Umbilical cord (tissue), 2 donors: Measurements from ENCODE around the gene RAB33A. TPM values are rescaled to one million over a fixed set of nuclear protein-coding genes. Genes with fewer than 3 reads are reported as not detected.
A peak's percentile ranks its signal among the peaks of the same experiment; 100 is the strongest.
"Not testable (repeated sequence)": the region's sequence is repeated elsewhere in the genome, so short reads cannot be mapped to it uniquely, and the experiment has no call there.

Experiments used
- DNase-seq: peaks from one replicate; pipeline ENCODE4 v3.0.0-alpha.2; 2015; ENCODE audit warnings: low spot score
- total RNA-seq: library from RNA; depleted of rRNA; stranded (reverse); fragments of >200 nt; gene quantifications from one replicate; pipeline ENCODE4 v1.2.3, GENCODE V29; 2014; ENCODE audit warnings: low replicate concordance; ENCODE audit not compliant: insufficient read depth

RAB33A gene
- total RNA-seq, 1 donor from 2014 or later: 18.8 TPM

DNA sequence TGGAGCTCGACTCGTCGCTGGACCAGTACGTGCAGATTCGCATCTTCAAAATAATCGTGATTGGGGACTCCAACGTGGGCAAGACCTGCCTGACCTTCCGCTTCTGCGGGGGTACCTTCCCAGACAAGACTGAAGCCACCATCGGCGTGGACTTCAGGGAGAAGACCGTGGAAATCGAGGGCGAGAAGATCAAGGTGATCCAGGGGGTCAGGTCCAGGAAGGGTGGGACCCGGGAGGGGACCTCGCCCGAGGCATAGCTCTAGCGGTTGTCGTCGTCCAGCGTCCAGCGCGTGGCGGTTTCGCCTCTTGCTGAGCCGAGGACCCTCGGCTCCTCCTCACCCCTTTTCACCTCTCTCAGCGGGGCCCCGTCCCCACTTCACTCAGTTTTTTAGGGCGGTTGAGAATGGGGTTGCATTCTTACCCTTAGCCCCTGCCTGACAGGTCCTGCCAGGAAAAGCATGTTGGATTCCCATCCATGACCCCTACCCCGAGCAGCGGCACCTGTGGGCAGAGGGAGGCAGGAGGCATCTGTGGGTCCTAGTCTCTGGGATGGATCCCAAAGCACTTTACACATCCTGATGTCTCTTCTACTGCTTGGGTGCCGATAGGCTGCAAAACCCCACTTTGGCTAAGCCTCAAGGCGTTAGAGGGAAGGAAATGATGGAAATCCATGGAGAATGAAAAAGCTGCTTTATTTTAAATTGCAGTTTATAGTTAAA, 524 bp downstream of the RAB33A start:
- no peak for DNase-seq

DNA sequence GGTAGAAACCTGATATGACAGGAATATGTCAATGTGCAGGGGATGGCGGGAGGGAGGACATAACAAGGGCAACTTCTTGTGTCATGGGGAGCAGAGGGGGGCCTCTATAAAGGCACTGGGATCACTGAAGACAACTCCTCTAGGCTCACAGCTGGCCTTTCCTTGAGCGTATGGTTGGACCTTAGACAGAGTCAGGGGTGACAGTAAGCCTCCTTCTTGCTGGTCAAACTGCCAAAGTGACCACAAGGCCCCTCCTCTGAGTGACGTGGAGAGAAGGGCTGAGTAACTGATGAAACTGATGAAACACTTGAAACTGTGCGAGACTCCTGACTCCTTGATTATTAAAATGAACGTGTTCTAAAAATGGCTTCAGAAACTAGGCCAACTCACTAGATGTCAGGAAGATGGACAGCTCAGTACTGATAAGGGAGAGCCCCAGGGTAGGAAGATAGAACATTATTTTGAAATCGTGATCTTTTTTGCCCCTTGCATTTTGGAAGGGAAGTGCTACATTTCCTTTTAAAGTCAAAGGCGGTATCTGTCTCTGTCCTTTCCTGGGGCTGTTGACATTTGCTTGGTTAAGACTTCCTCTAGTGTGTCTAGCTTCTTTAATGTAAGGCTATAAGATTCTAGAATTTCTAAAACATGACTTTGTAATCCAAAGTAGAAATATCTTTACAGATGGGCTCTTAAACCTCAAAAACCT, 1.6 kb downstream of the RAB33A start:
- peak; percentile 75 for DNase-seq

DNA sequence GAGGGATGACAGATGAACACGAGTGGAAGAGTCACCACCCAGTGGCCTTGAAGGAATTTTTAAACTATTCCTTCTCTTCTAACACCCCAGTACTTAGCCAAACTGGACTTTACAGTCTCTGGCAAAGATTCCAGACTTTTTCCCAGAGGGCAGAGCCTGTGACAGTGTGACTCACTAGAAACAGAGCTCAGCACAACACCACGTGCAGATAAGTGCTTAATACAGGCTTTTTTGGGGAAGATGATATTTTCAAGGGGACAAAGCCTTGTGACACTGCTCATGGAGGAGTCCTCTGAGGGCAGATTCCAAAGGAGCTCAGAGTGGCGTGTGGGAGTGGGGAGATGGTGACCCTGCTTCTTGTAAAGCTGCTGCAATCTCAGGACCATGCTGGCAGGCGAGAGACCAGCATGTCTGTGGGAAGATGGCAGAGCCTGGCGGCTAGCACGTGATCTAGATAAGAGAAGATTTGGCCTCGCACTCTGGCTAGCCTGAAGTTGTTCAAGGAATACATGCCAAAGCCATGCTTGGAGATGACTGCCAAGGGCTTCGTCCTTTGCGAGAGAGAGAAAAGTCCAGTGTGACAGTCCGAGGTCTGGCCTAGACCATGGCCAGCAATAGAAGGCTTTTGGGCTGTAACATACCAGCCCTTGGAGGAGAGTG, 2.4 kb downstream of the RAB33A start:
- peak; percentile 70 for DNase-seq

DNA sequence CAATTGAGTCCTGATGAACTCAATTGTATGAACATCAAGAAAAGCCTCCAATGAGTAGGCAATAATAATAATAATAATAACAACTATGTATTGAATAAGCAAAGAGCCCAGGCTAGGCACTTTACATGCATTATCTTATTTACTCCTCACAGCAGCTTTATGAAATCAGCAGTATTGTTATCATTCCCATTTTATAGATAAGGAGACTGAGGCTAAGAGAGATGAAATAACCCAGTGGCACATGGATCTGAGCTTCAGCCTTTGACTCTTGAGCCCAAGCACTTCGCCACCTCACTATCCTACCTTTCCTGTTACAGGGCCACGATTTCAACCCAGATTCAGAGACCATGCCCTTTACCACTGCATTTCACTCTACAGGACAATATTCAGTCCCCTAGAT, 3.2 kb downstream of the RAB33A start:
- no peak for DNase-seq

DNA sequence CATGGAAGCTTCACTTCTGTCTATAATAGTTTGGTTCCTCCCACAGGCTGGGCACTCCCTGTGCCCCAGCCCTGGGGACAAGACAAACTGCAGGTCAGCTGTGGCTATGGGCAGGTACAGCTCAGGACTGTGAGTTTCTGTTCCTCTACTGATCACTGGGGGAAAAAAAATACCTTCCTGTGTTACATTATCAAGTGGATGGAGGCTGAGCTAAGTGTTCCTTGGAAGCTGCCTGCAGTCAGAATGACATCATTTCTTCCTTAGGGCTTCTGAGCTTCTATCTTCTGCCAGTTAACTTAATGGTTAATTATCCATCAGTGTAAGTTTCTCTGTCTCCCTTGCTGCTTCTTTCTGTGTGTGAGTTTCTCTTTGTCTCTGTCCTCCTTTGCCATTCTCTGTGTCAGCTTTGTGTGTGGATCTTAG, 4.6 kb downstream of the RAB33A start:
- no peak for DNase-seq

DNA sequence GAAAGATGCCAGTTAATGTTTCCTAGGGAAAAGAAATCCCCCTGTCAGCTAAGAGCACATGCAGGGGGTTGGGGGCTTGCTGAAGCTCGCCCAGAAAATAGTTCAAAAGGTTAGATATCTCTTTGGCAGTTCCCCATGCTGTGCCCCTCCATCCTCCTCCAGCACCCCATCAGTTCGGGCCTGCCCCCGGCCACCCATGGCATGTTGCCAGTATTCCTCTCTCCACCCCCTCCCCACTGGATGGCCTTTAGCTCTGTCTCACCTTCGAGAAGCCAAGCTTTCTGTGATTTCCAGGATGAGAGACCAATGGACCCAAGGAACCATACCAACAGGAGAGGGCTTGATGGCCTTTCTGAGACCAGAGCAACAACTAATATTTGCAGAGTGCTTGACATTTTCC, 5.2 kb downstream of the RAB33A start:
- DNase-seq: no peak

DNA sequence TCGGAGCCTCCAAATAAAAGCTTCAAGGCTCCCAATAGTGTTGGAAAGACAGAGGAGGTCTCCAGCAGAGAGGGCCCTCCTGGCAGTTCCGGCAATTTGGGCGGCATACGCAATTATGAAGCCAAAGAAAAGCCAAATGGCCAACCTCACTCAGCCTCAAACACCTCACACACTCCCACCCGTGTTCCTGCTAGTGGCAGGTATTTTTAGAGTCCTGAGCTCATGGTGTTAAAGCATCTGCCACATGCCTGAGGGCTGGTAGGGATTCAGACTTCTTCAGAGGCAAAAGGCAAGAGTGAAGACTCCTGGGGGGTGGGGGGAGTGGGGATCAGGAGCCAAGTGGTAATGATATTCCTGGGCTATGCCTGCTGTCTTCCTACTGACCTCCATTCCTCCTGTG, 7.4 kb downstream of the RAB33A start:
- no peak for DNase-seq

DNA sequence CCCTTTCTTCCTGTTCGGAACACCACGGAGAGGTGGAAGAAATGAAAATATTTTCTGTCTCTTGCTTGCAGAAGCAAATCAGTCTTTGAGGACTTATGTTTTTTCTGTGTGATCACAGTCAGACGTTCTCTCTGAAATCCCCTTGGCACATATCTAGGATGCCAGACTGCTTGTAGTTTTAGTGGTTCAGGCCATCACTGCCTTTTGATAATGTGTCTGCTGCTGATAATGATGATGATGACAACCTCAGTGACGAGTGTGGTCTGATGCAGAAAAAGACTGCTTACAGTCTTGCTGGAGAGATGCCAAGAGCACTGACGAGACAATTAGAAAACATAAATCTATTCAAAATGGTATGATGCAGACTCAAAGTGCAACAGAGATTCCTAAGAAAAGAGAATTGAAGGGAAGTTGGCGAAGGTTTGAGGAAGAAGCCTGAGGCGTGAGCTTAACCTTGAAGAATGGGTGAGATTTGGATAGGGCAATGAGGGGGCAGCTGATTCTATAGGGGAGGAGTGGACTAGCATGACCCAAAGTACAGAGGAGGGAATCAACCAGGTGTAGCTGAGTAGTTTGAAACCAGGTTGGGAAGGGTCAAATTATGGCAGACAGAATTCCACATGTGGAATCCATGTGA, 7.9 kb downstream of the RAB33A start:
- peak; percentile 71 for DNase-seq

DNA sequence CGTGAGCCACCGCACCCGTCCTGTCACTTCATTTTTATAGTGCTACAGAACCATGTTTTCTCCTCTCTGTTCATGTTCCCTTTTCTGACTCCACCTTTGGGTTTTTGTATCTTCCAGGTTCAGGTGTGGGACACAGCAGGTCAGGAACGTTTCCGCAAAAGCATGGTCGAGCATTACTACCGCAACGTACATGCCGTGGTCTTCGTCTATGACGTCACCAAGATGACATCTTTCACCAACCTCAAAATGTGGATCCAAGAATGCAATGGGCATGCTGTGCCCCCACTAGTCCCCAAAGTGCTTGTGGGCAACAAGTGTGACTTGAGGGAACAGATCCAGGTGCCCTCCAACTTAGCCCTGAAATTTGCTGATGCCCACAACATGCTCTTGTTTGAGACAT, 12.4 kb downstream of the RAB33A start:
- DNase-seq: no peak

DNA sequence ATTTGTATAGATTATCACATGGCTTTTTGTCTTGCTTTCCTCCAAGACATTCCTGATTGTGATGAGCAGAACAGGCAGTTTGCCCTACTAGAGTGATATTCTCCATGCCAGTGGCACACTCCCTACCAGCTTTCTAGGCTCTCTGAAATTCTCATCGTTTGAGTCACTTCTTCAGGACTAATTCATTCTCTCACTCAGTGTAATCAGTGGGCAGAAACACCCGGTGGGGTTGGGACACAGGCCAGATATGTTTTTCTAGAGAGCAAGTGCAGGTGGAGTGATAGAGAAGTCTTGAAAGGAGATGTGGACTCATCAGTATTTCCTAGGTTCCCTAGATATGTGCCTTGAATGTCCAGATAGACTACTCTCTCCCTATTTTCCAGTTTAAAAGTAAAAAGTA, 13.1 kb downstream of the RAB33A start:
- no peak for DNase-seq

DNA sequence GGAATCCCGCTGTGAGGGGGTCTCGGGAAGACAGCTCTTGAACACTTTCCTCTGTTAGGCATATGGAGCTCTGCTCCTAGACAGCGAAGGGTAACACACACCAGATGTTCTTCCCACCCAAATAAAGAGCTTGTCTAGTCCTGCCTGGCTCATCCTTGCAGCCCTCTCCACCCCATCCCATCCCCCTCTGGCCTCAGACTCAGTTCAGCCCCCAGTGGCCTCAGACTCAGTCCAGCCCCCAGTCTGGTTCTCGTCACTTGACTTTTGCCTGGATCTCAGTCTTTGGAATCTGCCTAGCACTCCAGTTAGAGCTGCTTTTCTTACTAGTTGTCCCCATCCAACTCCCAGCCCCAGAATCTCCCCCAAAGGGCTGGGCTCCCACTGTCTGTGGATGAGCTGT, 14.9 kb downstream of the RAB33A start:
- DNase-seq: peak; percentile 93

DNA sequence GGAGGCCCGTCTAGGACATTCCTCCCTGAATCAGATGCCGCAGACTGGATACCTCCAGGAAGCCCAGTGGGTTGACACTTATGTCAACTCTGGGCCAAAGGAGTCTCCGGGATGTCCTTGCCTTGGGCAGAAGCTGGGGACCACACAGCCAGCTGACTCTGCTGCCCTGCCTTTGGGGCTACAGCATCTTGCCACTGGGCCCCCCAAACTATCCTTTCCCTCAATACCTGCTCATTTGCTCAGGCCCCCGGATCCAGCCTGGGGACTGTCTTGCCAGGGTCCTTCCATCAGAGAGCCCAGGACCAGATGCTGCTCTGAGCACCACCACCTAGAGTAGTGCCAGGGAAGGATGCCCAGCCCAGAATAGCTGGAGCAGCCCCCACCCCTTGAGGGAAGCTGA, 19.0 kb downstream of the RAB33A start:
- no peak for DNase-seq

DNA sequence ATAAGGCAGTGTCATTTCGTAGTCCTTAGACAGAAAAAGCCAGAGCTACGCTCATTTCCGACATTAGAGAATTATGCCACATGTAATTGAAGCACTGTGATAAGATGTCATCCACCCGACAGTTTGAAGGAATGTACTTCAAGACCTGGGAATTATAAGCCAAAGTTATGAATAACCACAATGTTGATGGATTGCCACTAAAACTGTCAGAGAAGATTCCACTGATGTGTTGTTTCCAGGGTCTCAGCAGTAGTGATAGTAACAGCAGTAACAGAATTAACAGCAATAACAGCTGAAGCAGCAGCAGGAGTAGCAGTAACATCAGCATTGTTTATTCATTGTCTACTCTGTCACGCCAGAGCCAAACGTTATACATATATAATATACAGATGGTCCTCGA, 24.7 kb downstream of the RAB33A start:
- peak; percentile 16 for DNase-seq

DNA sequence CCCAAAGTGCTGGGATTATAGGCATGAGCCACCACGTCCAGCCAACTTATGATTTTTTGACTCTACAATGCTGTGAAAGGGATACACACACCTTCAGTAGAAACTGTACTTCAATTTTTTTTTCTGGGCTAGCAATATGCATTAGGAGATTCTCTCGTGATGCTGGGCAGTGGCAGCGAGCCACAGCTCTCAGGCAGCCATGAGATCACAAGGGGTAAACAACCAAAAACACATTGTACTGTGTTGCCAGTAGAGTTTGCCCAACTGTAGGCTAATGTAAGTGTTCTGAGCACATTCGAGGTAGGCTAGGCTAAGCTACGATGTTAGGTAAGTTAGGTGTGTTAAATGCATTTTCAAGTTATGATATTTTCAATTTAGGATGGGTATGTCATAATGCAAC, 25.7 kb downstream of the RAB33A start:
- no peak for DNase-seq

DNA sequence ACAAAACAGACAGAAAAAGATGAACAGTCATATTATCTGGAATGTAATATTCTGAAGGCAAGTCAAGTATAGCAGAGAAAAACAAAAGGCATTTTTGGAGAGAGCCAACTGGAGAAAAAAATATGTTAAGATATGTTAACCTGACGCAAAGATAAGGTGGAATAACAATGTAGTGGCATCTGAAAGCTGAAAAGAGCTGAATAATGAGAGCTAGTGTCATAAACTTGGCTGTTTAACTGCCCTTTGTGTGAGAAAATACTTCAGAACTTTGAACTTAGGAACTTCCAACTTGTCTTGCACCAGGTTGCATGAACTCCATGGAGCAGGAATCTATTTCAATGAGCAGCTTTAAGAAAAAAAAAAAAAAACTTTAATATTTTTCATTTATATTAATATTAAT, 32.9 kb downstream of the RAB33A start:
- no peak for DNase-seq

DNA sequence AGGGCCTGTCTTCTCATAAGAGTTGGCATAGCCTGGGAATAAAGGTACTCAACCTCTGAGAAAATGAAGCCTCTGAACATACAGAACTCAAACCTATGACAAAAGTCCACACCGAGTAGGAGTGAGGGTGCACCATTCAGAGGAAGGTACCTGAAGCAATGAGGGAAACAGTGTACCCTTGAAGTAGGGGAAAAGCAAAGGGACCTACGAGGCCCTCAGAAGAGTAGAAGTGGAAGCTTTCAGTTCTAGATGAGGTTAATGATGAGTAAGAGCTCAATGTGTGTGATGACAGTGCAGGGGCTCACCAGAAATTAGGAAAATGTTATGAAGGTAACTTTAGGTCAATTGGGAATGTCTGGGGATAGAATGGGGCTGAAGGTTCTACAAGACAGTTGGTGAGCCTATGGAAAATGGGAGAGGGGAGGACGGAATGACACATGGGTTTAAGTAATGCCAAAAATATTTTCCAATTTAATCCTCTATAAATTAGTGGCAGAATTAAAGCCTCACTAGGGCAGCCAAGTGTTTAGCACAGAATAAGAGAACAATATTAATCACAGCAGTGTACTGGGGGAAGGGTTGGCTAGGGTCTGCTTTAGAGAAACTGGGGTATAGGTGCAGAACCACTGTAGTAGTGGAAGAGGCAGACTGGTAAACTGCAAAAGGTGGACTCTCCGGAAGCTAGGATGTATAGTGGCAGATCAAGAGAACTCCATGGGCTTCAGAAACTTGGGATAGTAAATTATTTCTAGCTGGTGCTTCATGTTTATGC, 39.8 kb downstream of the RAB33A start:
- DNase-seq: no peak

DNA sequence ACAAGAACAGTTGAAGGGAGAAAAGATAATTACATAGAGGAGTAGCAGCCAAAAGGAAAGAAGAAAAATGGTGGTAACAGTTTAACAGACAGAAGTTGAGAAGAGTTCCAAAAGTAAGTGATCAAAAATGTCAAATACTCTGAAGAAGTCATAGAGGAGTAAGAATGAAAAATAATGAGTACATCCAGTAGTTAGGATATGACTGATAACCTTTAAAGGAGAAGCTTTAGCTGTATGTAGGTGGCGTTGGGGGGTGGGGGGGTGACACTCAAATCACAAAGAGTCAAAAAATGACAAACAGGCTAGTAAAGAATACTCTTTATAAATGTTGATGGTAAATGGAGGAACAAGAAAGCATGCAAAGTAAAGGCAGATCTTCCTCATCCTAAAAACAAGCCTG, 40.6 kb downstream of the RAB33A start:
- DNase-seq: no peak

DNA sequence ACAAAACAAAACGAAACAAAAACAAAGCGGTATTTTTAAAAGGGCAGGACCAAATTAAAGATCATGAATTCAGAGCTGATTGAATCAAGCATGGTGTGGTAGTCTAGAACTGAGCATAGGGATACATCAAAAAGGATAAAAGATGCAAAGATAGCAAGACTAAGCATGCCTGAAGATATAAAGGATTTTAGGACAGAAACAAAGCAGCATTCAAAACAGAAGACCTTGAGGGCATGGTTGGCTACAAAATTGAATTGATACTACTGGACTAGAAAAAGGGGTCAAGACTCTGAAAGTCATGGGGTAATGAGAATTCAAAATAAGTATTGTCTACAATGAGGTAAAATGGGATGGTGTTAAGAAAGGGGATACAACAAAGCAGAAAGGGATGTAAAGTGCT, 41.6 kb downstream of the RAB33A start:
- DNase-seq: no peak

DNA sequence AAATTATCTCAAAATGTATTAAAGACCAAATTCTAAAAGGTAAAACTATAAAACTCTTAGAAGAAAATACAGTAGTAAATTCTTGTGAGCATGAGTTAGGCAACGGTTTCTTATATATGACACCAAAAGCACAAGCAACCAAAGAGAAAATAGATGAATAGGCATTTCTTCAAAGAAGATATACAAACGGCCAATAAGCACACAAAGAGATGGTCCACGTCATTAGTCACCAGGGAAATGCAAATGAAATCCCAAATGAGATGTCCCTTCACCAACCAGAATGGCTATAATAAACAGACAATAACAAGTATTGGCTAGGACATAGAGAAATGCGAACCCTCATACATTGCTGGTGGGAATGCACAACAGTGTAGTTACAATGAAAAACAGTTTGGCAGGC, 44.6 kb downstream of the RAB33A start:
- DNase-seq: no peak

DNA sequence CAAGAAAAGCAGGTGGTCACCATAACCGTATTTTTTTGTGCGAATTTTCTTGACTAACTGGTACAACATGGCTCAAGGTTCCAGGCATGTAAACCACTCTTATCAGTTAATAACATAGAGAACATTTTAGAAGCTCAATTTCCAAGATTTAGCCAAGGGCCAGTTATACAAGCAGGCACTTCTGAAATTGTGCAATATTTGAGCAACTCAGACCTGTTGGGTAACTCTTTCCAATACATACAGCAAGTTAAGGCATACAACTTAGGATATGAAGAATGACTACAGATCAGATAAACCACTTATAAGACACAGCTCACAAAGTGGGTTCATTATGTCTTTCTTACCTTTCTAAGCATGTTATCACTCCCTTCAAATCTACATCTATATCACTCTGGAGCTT, 53.0 kb downstream of the RAB33A start:
- no peak for DNase-seq

DNA sequence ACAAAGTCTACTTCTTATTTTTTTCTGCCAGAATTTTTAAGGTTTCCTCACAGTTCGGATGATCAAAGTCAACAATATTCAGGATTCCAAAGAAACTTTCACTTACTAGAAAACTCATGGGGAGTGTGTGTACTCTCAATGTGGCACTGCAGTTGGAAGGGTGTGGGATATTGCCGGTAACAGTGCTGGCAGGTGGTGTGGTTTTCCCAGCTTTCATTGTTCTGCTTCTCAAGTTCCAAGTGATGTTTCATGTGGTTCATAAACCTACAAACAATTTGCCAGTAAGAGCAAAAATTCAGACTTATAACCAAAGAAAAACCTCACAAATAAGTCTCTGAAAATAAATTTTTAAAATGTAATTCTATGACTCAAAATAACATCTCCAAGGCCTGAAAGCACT, 57.1 kb downstream of the RAB33A start:
- no peak for DNase-seq

DNA sequence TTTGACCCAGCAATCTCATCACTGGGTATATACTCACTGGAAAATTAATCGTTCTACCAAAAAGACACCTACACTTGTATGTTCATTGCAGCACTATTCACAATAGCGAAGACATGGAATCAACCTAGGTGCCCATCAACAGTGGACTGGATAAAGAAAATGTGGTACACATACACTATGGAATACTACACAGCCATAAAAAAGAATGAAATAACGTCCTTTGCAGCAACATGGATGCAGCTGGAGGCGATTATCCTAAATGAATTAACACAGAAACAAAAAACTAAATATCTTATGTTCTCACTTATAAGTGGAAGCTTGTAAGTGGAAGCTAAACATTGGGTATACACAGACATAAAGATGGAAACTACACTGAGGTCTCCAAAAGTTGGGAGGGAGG, 59.4 kb downstream of the RAB33A start:
- not testable (repeated sequence) for DNase-seq
